ENCODE data around the gene RAB8B. TPM values are rescaled to one million over a fixed set of nuclear protein-coding genes. Genes with fewer than 3 reads are reported as not detected.
A peak's percentile ranks its signal among the peaks of the same experiment; 100 is the strongest.

RAB8B gene
- total and polyA plus RNA-seq, 9 of the 15 experiments (the other 6 are each of a cell fraction or from before 2014, with no cell fraction given): 7.8 to 32.1 (median 24.2) TPM

DNA sequence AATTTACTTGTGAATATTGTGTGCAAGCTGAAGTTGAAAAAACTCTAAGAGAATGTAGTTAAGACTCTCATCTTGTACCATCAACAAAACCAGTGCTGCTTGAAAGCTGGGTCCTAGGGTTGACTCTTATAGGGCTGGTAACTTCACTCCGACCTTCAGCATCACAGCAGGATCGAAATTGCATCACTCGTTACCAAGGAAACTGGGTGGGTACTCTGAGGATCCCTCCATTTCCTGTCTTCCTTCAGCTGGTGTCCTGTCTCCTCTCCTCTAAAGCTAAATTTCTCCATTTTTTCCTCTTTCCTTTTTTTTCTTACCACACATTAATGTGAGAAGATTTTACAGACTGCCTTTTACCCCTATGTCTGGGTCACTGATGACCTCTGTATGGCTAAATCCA, 85.0 kb downstream of the RAB8B start:
- no peak for TF ChIP-seq SMARCB1 (IDR thresholded peaks at IDR 0.05; ENCODE audit: insufficient read length, low read depth)
- TF ChIP-seq UBTF (IDR thresholded peaks at IDR 0.05; ENCODE audit: borderline replicate concordance in 1 of 2, low read depth in 2 of 2, low read length in 2 of 2): no peak
- no peak for TF ChIP-seq RAD21 (CRISPR knock-in tag; conservative IDR thresholded peaks at IDR 0.05 in 1 of 2, IDR thresholded peaks at IDR 0.05 in 1 of 2)
- TF ChIP-seq KDM5B (IDR thresholded peaks at IDR 0.05; ENCODE audit: insufficient replicate concordance, low read depth, low read length): no peak
- peak; percentile 51 for TF ChIP-seq CTBP1 (IDR thresholded peaks at IDR 0.05; ENCODE audit: borderline replicate concordance)
- no peak for TF ChIP-seq ZNF124 (CRISPR knock-in tag; IDR thresholded peaks at IDR 0.05)
- TF ChIP-seq CEBPG (CRISPR knock-in tag; IDR thresholded peaks at IDR 0.05): peak; percentile 63; the same call in 1 of the 2 replicates
- TF ChIP-seq CEBPG (tag; conservative IDR thresholded peaks at IDR 0.05 in 1 of 2, IDR thresholded peaks at IDR 0.05 in 1 of 2): peak in 1 of 2 experiments; percentile 81; a peak in 2 of 4 replicates
- TF ChIP-seq, protein P1, sequence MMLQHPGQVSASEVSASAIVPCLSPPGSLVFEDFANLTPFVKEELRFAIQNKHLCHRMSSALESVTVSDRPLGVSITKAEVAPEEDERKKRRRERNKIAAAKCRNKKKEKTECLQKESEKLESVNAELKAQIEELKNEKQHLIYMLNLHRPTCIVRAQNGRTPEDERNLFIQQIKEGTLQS (IDR thresholded peaks at IDR 0.05): peak; percentile 85
- TF ChIP-seq, protein P1 (CRISPR knock-in tag; conservative IDR thresholded peaks at IDR 0.05): no peak
- TF ChIP-seq MECOM (CRISPR knock-in tag; IDR thresholded peaks at IDR 0.05): peak; percentile 88
- peak; percentile 71 for TF ChIP-seq CEBPB (tag; IDR thresholded peaks at IDR 0.05)
- TF ChIP-seq RCOR1 (IDR thresholded peaks at IDR 0.05; ENCODE audit: borderline replicate concordance in 1 of 2, low read depth in 2 of 2, low read length in 2 of 2): peak in 1 of 2 experiments; percentile 59; a peak in 1 of 4 replicates
- peak; percentile 77 for TF ChIP-seq RFX1 (IDR thresholded peaks at IDR 0.05)
- Histone ChIP-seq H3K4me1 (replicated peaks in 1 of 2; ENCODE audit: control insufficient read depth in 2 of 2, insufficient read depth in 2 of 2, low read length in 2 of 2) (peaks cover 12 to 18% of the 10 kb centered on the region in 2 experiments; a peak in 4 of 5 replicates), H3K4me2 (ENCODE audit: insufficient read depth, low read length) (no peak overlapping the region), H4K20me1 (replicated peaks; ENCODE audit: control insufficient read depth, insufficient read depth, low read length) (no peaks in the 10 kb centered on the region), H3K27me3 (ENCODE audit: control insufficient read depth in 2 of 2, insufficient read depth in 2 of 2, low read length in 2 of 2) (no peaks in the 10 kb centered on the region), H3K27ac (ENCODE audit: extremely low read depth, low read depth, low read length) (no peak overlapping the region), H2AFZ (ENCODE audit: low read depth, low read length) (no peak overlapping the region), H3K36me3 (ENCODE audit: control insufficient read depth, insufficient read depth, low read length) (no peaks in the 10 kb centered on the region), H3K4me3 (no peak overlapping the region), H3K9me1 (ENCODE audit: control insufficient read depth, insufficient read depth, low read length) (peaks cover 2% of the 10 kb centered on the region), H3K9me3 (replicated peaks; ENCODE audit: control insufficient read depth, insufficient read depth, low read depth, low read length) (no peaks in the 10 kb centered on the region), H3K79me2 (ENCODE audit: control insufficient read depth, insufficient read depth, low read length) (no peaks in the 10 kb centered on the region), H3K9ac (ENCODE audit: insufficient read depth in 1 of 2, low read depth in 2 of 2, low read length in 2 of 2) (no peak overlapping the region)
- FAIRE-seq (no peak), DNase-seq (ENCODE audit: extremely low read depth in 1 of 4, low spot score in 3 of 4) (no peak), ATAC-seq (no peak)
- ChIA-PET POLR2A (interaction anchor here (0.5 to 0.8 kb wide), 3 partner anchors 79 to 367 kb away, joined by 3 read pairs; partner anchors contain the start of gene LACTB), CTCF (ENCODE audit: low intra/inter-chr PET ratio) (no interaction called here)
- WGBS (ENCODE audit: insufficient coverage, low coverage, missing lambda C conversion rate): 68% methylated on average over 3 of the region's 3 CpGs
- intact Hi-C loops (cut with micrococcal nuclease) (no loop called here), in situ Hi-C loops (cut with MboI) (no loop called here)
- no TSS peak for BruUV-seq (replicated peaks)
